ENCODE results near the gene MOK.

The MOK gene

GRCh38 chr14:102258136-102258535 lies 46.8 kb downstream of the MOK start:
- no peaks in the 10 kb centered on the region for H3K27me3 ChIP-seq (replicated peaks in 2 of 5; ENCODE audit: control insufficient read depth in 4 of 5, insufficient read depth in 5 of 5, low read length in 4 of 5)
- H3K4me1 ChIP-seq (ENCODE audit: control extremely low read depth in 1 of 4, control insufficient read depth in 4 of 4, insufficient read depth in 4 of 4, low read length in 3 of 4): peaks cover 0 to 3% (median 0%) of the 10 kb centered on the region in 4 experiments
- WGBS (ENCODE audit: insufficient coverage): 96% methylated on average over 6 of the region's 6 CpGs
- DNase-seq: no peak
- H3K27ac ChIP-seq (ENCODE audit: insufficient read depth in 1 of 2, low read depth in 1 of 2, low read length in 2 of 2, poor library complexity in 1 of 2, severe bottlenecking in 2 of 2): no peak overlapping the region
- no peak overlapping the region for H3K4me3 ChIP-seq (ENCODE audit: control insufficient read depth in 1 of 7, extremely low read depth in 1 of 7, insufficient read depth in 4 of 7, low read depth in 2 of 7, low read length in 6 of 7)
- H3K36me3 ChIP-seq (ENCODE audit: control insufficient read depth in 4 of 4, insufficient read depth in 4 of 4, low read length in 3 of 4): no peaks in the 10 kb centered on the region
- ChIA-PET POLR2A (no interaction called here), CTCF (no interaction called here)
- H3K9me3 ChIP-seq (ENCODE audit: control extremely low read depth in 1 of 5, control insufficient read depth in 4 of 5, insufficient read depth in 2 of 5, low read depth in 1 of 5, low read length in 4 of 5): no peaks in the 10 kb centered on the region

GRCh38 chr14:102256716-102257115 lies 48.2 kb downstream of the MOK start:
- WGBS (ENCODE audit: insufficient coverage): 97% methylated on average over 9 of the region's 9 CpGs
- POLR2A ChIA-PET: no interaction called here

GRCh38 chr14:102255401-102256190 lies 49.4 kb downstream of the MOK start:
- whole genome bisulfite sequencing (ENCODE audit: insufficient coverage): 90% methylated on average over 5 of the region's 9 CpGs
- no peaks in the 10 kb centered on the region for H3K9me3 ChIP-seq (ENCODE audit: control extremely low read depth in 1 of 5, control insufficient read depth in 4 of 5, insufficient read depth in 2 of 5, low read depth in 1 of 5, low read length in 4 of 5)
- H3K4me1 ChIP-seq (ENCODE audit: control extremely low read depth in 1 of 4, control insufficient read depth in 4 of 4, insufficient read depth in 4 of 4, low read length in 3 of 4): peaks cover 0 to 3% (median 0%) of the 10 kb centered on the region in 4 experiments
- no peaks in the 10 kb centered on the region for H3K36me3 ChIP-seq (ENCODE audit: control insufficient read depth in 4 of 4, insufficient read depth in 4 of 4, low read length in 3 of 4)
- ChIA-PET CTCF (interaction anchor here (0.7 kb wide), 1 partner anchor 249 kb away, joined by 3 read pairs; no protein-coding TSS in a partner anchor), POLR2A (no interaction called here)
- H3K27me3 ChIP-seq (replicated peaks in 2 of 5; ENCODE audit: control insufficient read depth in 4 of 5, insufficient read depth in 5 of 5, low read length in 4 of 5): no peaks in the 10 kb centered on the region
- peak overlapping the region in 1 of 2 experiments; percentile 56 for H3K27ac ChIP-seq (ENCODE audit: insufficient read depth in 1 of 2, low read depth in 1 of 2, low read length in 2 of 2, poor library complexity in 1 of 2, severe bottlenecking in 2 of 2)
- H3K4me3 ChIP-seq (ENCODE audit: control insufficient read depth in 1 of 7, extremely low read depth in 1 of 7, insufficient read depth in 4 of 7, low read depth in 2 of 7, low read length in 6 of 7): no peak overlapping the region
- DNase-seq: peak in 2 of 3 donors; percentile 25 to 44

More at GRCh38 chr14:102256716-102257115, 48.2 kb downstream of the MOK start:
- CTCF ChIA-PET: interaction anchor here (0.6 kb wide), 1 partner anchor 43 kb away, joined by 3 read pairs; no protein-coding TSS in a partner anchor
- Histone ChIP-seq H3K27me3 (replicated peaks in 2 of 5; ENCODE audit: control insufficient read depth in 4 of 5, insufficient read depth in 5 of 5, low read length in 4 of 5) (no peaks in the 10 kb centered on the region), H3K27ac (ENCODE audit: insufficient read depth in 1 of 2, low read depth in 1 of 2, low read length in 2 of 2, poor library complexity in 1 of 2, severe bottlenecking in 2 of 2) (no peak overlapping the region), H3K4me1 (ENCODE audit: control extremely low read depth in 1 of 4, control insufficient read depth in 4 of 4, insufficient read depth in 4 of 4, low read length in 3 of 4) (peaks cover 0 to 3% (median 0%) of the 10 kb centered on the region in 4 experiments), H3K4me3 (ENCODE audit: control insufficient read depth in 1 of 7, extremely low read depth in 1 of 7, insufficient read depth in 4 of 7, low read depth in 2 of 7, low read length in 6 of 7) (no peak overlapping the region), H3K36me3 (ENCODE audit: control insufficient read depth in 4 of 4, insufficient read depth in 4 of 4, low read length in 3 of 4) (no peaks in the 10 kb centered on the region), H3K9me3 (ENCODE audit: control extremely low read depth in 1 of 5, control insufficient read depth in 4 of 5, insufficient read depth in 2 of 5, low read depth in 1 of 5, low read length in 4 of 5) (no peaks in the 10 kb centered on the region)
- DNase-seq: no peak

DNA sequence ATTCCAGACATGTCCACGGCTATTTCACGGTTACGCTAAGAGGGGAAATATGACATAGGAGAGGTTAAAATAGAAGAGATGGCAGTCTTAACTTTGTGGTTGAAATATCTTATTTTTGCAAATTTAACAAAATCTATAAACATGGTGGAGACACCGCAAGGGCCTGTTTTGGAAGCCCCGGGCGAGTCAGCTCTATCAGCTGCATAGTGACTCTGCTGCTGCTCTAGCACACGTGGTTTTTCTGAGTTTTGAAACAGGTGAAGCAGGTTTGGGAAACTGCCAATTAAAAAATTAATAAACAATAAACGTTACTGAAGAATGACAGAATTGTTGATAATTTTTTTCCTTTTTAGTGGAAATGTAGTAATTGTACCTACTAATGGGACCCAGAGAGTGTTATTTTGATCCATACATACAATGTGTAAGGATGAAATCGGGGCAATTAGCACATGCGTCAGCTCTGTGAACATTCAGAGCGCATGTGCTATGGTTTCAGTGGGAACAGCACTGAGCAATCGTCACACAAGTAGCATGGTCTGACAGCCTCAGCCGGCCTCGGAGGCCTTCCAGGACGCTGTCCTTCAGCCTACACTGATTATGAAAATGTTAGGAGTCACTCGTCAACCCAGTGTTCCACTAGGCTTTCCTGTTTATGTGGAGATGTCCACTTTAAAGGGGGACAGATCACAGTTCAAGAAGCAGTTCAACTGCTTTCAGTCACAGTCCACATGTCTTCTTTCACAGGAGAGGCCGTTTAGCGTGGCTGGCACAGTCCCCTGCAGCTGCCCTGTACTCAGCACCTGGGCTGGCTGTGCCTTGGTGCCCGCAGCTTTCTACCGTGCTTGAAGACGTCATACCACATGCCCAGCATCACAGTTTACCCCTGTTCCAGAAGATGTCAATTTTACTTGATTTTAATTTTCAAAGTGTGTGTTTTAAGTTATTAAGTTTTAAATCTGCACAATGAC lies 51.8 kb downstream of the MOK start:
- DNase-seq: no peak
- POLR2A ChIA-PET: no interaction called here
- CTCF ChIA-PET: no interaction called here
- Histone ChIP-seq H3K4me3 (ENCODE audit: control insufficient read depth in 1 of 7, extremely low read depth in 1 of 7, insufficient read depth in 4 of 7, low read depth in 2 of 7, low read length in 6 of 7) (no peak overlapping the region), H3K9me3 (ENCODE audit: control extremely low read depth in 1 of 5, control insufficient read depth in 4 of 5, insufficient read depth in 2 of 5, low read depth in 1 of 5, low read length in 4 of 5) (no peaks in the 10 kb centered on the region), H3K27ac (ENCODE audit: insufficient read depth in 1 of 2, low read depth in 1 of 2, low read length in 2 of 2, poor library complexity in 1 of 2, severe bottlenecking in 2 of 2) (no peak overlapping the region), H3K36me3 (ENCODE audit: control insufficient read depth in 4 of 4, insufficient read depth in 4 of 4, low read length in 3 of 4) (peaks cover 0 to 4% (median 0%) of the 10 kb centered on the region in 4 experiments), H3K4me1 (ENCODE audit: control extremely low read depth in 1 of 4, control insufficient read depth in 4 of 4, insufficient read depth in 4 of 4, low read length in 3 of 4) (peaks cover 0 to 3% (median 0%) of the 10 kb centered on the region in 4 experiments), H3K27me3 (replicated peaks in 2 of 5; ENCODE audit: control insufficient read depth in 4 of 5, insufficient read depth in 5 of 5, low read length in 4 of 5) (no peaks in the 10 kb centered on the region)
- 99% methylated on average over 8 of the region's 21 CpGs for WGBS (ENCODE audit: insufficient coverage)

- ChIA-PET POLR2A (no interaction called here), CTCF (no interaction called here)
- Histone ChIP-seq H3K9me3 (ENCODE audit: control extremely low read depth in 1 of 5, control insufficient read depth in 4 of 5, insufficient read depth in 2 of 5, low read depth in 1 of 5, low read length in 4 of 5) (no peaks in the 10 kb centered on the region), H3K4me1 (ENCODE audit: control extremely low read depth in 1 of 4, control insufficient read depth in 4 of 4, insufficient read depth in 4 of 4, low read length in 3 of 4) (peaks cover 0 to 3% (median 0%) of the 10 kb centered on the region in 4 experiments), H3K4me3 (ENCODE audit: control insufficient read depth in 1 of 7, extremely low read depth in 1 of 7, insufficient read depth in 4 of 7, low read depth in 2 of 7, low read length in 6 of 7) (no peak overlapping the region), H3K27ac (ENCODE audit: insufficient read depth in 1 of 2, low read depth in 1 of 2, low read length in 2 of 2, poor library complexity in 1 of 2, severe bottlenecking in 2 of 2) (no peak overlapping the region), H3K36me3 (ENCODE audit: control insufficient read depth in 4 of 4, insufficient read depth in 4 of 4, low read length in 3 of 4) (peaks cover 0 to 4% (median 0%) of the 10 kb centered on the region in 4 experiments), H3K27me3 (replicated peaks in 2 of 5; ENCODE audit: control insufficient read depth in 4 of 5, insufficient read depth in 5 of 5, low read length in 4 of 5) (no peaks in the 10 kb centered on the region)
- DNase-seq: no peak
- WGBS (ENCODE audit: insufficient coverage): 95% methylated on average over 5 of the region's 8 CpGs
Measured at GRCh38 chr14:102251161-102251560, 53.8 kb downstream of the MOK start.

DNA sequence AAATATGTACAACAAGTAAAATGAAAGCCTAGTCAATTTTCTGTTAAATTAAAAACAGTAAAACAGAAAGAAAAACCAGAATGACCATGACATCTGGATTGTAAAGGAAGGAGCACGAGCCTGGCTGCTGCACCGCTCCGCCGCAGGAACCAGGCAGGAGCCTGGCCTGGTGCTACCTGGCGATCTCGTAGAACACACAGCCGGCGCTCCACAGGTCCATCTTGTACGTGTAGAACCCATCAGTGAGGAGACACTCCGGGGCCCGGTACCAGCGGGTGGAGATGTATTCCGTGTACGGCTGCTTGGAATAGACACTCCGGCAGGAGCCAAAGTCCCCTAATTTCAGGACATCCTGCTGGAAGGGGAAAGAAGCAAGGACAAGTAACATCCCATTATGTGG lies 54.3 kb downstream of the MOK start:
- H3K4me3 ChIP-seq (ENCODE audit: control insufficient read depth in 1 of 7, extremely low read depth in 1 of 7, insufficient read depth in 4 of 7, low read depth in 2 of 7, low read length in 6 of 7): no peak overlapping the region
- CTCF ChIA-PET: no interaction called here
- POLR2A ChIA-PET: no interaction called here

More for the DNA sequence above, 54.3 kb downstream of the MOK start:
- Histone ChIP-seq H3K4me1 (ENCODE audit: control extremely low read depth in 1 of 4, control insufficient read depth in 4 of 4, insufficient read depth in 4 of 4, low read length in 3 of 4) (peaks cover 0 to 3% (median 0%) of the 10 kb centered on the region in 4 experiments), H3K36me3 (ENCODE audit: control insufficient read depth in 4 of 4, insufficient read depth in 4 of 4, low read length in 3 of 4) (peaks cover 0 to 4% (median 0%) of the 10 kb centered on the region in 4 experiments), H3K9me3 (ENCODE audit: control extremely low read depth in 1 of 5, control insufficient read depth in 4 of 5, insufficient read depth in 2 of 5, low read depth in 1 of 5, low read length in 4 of 5) (no peaks in the 10 kb centered on the region), H3K27ac (ENCODE audit: insufficient read depth in 1 of 2, low read depth in 1 of 2, low read length in 2 of 2, poor library complexity in 1 of 2, severe bottlenecking in 2 of 2) (no peak overlapping the region), H3K27me3 (replicated peaks in 2 of 5; ENCODE audit: control insufficient read depth in 4 of 5, insufficient read depth in 5 of 5, low read length in 4 of 5) (no peaks in the 10 kb centered on the region)
- DNase-seq: no peak
- 96% methylated on average over 14 of the region's 15 CpGs for WGBS (ENCODE audit: insufficient coverage)

All from common myeloid progenitor, CD34-positive (primary cell).